GM06990 (cell line): ENCODE results near the gene PRSS53.

Experiments
- DNase-seq: peaks from one replicate; pipeline ENCODE4 v3.0.0-alpha.2; 2011; ENCODE audit not compliant: insufficient read length; ENCODE audit errors: extremely low read depth
- H3K27me3 ChIP-seq: replicated peaks from 2 replicates; pipeline ENCODE4 v1.6.0; 2011; ENCODE audit warnings: low read length; ENCODE audit not compliant: control insufficient read depth, insufficient read depth
- H3K36me3 ChIP-seq: 2 replicates; pipeline ENCODE4 v1.5.1; 2011; ENCODE audit warnings: low read length; ENCODE audit not compliant: control insufficient read depth, insufficient read depth
- H3K4me3 ChIP-seq: replicated peaks from 2 replicates; pipeline ENCODE4 v1.5.1; 2011; ENCODE audit warnings: low read depth, mild to moderate bottlenecking, control low read depth, low read length
- TF ChIP-seq, protein P1 (sequence below): IDR thresholded peaks from 2 replicates; pipeline ENCODE4 v1.5.1; 2011; ENCODE audit warnings: low read length, control low read depth, mild to moderate bottlenecking, inconsistent platforms; ENCODE audit not compliant: insufficient read depth, poor library complexity, severe bottlenecking

Gene PRSS53

DNA sequence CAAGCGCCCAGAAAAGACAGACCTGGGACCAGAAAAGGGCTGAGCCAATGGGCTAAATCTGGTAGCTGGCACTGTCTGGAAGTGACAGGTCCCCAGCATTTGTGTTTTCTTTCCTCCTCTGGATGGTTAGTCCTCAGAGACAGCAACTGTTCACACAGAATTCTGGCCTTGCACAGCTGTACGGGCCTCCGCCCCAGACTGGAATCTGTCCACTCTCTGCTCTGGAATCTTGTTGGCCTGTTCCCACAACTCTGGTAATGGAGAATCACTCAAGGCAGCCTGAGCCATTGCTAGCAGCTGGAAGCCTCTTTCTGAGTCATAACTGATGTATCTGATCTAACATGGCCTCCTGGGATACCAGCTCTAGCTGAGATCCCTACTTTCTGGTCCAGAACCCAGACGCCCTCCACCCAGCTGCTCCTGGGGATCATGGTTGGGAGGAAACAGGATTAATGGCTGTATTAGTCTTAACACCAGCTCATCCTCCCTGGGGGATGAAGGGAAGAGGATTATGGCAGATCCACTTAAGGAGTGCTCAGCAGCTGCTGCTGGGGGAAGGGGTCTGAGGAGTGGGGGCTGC is 23.8 kb downstream of the PRSS53 start:
- Histone ChIP-seq H3K36me3 (peaks cover 23% of the 10 kb centered on the region), H3K4me3 (no peak overlapping the region), H3K27me3 (no peaks in the 10 kb centered on the region)
- no peak for DNase-seq
- TF ChIP-seq, protein P1, sequence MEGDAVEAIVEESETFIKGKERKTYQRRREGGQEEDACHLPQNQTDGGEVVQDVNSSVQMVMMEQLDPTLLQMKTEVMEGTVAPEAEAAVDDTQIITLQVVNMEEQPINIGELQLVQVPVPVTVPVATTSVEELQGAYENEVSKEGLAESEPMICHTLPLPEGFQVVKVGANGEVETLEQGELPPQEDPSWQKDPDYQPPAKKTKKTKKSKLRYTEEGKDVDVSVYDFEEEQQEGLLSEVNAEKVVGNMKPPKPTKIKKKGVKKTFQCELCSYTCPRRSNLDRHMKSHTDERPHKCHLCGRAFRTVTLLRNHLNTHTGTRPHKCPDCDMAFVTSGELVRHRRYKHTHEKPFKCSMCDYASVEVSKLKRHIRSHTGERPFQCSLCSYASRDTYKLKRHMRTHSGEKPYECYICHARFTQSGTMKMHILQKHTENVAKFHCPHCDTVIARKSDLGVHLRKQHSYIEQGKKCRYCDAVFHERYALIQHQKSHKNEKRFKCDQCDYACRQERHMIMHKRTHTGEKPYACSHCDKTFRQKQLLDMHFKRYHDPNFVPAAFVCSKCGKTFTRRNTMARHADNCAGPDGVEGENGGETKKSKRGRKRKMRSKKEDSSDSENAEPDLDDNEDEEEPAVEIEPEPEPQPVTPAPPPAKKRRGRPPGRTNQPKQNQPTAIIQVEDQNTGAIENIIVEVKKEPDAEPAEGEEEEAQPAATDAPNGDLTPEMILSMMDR = no peak

DNA sequence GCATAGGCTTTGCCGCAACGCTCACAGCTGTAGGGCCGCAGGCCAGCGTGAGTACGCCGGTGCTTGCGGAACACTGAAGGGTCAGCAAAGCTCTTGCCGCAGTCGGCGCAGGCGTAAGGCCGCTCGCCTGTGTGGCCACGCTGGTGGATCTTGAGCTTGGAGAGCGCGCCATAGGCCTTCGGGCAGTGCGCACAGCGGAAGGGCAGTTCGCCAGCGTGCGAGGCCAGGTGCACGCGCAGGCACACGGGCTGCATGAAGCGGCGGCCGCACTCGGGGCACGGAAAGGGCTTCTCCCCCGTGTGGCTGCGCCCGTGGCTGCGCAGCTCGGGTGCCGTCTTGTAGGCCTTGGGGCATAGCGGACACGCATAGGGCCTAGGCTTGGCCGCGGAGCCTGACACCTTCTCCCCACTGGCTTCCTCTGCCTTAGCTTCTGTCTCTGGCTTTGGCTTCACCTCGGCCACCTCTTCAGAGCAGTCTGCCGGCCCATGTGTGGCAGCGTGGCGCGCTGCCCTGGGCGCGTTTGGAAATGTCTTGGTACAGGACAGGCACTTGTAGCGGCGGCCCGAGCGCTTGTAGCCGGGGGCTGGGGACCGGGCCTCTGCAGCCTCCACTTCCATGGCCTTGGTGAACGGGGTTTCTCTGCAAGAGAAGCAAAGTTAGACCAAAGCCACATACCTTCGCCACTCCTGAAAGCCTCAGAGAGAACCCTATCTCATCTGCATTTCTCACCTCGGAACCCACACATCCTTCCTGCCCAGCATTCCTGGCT is 24.7 kb downstream of the PRSS53 start:
- Histone ChIP-seq H3K36me3 (peaks cover 23% of the 10 kb centered on the region), H3K4me3 (no peak overlapping the region), H3K27me3 (no peaks in the 10 kb centered on the region)
- DNase-seq = no peak
- TF ChIP-seq, protein P1 = no peak

DNA sequence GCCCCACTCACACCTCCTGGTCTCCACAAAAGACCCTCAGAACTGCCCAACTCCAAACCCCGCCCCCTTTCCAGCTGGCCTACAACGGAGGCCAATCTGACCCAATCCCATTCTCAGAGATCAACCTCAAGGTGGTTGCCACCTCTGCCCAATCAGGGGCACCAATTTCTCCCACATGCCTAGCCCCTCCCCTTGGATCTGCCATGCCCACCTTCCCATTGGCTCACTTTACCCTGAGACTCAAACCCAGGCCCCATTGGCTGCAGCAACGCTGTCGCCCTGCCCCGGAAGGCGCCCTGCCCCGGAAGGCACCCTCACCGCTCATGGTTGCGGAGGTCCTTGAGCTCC is 25.3 kb downstream of the PRSS53 start:
- TF ChIP-seq, protein P1 = no peak
- no peak for DNase-seq
- H3K4me3 ChIP-seq = no peak overlapping the region
- H3K27me3 ChIP-seq = no peaks in the 10 kb centered on the region
- H3K36me3 ChIP-seq = peaks cover 23% of the 10 kb centered on the region

DNA sequence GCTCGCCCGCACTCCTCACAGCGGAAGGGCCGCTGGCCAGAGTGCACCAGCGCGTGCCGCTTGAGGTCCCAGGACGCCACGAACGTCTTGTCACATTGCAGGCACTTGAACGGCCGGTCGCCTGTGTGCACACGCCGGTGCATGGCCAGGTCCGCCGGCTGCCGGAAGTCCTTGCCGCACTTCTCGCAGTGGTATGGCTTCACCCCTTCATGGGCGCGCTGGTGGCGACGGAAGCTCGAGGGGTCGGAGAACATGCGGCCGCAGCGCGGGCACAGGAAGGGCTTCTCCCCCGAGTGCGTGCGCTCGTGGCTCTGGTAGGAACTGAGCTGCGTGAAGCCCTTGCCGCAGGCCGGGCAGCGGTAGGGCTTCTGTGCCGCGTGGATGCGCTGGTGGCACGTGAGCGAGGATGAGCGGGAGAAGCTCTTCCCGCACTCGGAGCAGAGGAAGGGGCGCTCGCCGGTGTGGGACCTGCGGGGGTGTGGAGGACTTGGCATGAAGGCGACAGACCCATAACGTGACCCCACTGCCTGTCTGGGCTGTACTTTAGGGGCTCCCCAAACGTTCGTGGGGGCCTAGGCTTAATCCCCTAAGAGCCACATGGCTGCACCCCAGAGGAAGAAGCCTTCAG is 26.8 kb downstream of the PRSS53 start:
- TF ChIP-seq, protein P1 = no peak
- no peak for DNase-seq
- peaks cover 23% of the 10 kb centered on the region for H3K36me3 ChIP-seq
- no peak overlapping the region for H3K4me3 ChIP-seq
- no peaks in the 10 kb centered on the region for H3K27me3 ChIP-seq

DNA sequence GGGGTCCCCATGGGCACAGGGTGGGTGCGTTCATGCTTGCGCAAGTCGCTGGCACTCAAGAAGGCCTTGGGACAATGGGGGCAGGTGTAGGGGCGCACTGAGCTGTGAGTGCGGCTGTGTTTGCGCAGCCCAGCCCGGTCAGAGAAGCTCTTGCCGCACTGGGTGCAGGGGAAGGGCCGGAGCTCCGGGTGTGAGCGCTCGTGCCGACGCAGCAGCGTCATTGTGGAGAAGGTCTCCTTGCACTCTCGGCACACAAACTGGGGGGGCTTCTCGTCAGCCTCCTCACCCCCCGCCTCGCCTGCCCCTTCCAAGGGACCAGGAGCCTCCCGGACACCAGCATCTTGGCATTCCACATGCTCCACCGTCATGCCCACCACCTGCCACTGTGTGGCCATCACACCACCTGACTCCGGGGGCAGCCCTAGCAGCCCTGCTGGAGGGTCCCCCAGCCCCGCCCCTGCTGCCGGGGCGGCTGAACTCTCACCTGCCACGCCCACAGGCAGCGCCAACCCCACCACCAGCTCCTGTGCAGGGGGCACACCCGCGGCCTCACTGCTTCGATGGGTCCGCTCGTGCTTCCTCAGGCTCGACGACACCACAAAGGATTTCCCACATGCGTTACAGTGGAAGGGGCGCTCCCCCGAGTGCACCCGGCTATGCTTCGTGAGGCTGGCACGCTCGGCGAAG is 27.5 kb downstream of the PRSS53 start:
- Histone ChIP-seq H3K36me3 (peaks cover 23% of the 10 kb centered on the region), H3K4me3 (no peak overlapping the region), H3K27me3 (no peaks in the 10 kb centered on the region)
- TF ChIP-seq, protein P1 = no peak
- no peak for DNase-seq
